Activated naive CD4-positive, alpha-beta T cell treated with anti-CD3 and anti-CD28 coated beads, Interleukin-2, amount 50 U/mL, for 24 hours (primary cell): ENCODE results near the gene RERE.
"Not testable (repeated sequence)": the region's sequence is repeated elsewhere in the genome, so short reads cannot be mapped to it uniquely, and the experiment has no call there.

Experiments used
- H3K27ac Mint-ChIP-seq: one replicate; pipeline ENCODE4 v1.8.0; 2021; ENCODE audit warnings: mild to moderate bottlenecking, mixed read lengths
- H3K27me3 Mint-ChIP-seq: one replicate; pipeline ENCODE4 v1.8.0; 2021; ENCODE audit warnings: mixed read lengths
- H3K36me3 Mint-ChIP-seq: one replicate; pipeline ENCODE4 v1.8.0; 2021; ENCODE audit warnings: mixed read lengths
- H3K4me1 Mint-ChIP-seq: one replicate; pipeline ENCODE4 v1.8.0; 2021; ENCODE audit warnings: mixed read lengths
- H3K4me3 Mint-ChIP-seq: one replicate; pipeline ENCODE4 v1.8.0; 2021; ENCODE audit warnings: mild to moderate bottlenecking, mixed read lengths
- H3K9me3 Mint-ChIP-seq: one replicate; pipeline ENCODE4 v1.8.0; 2021; ENCODE audit warnings: mixed read lengths

The RERE gene

GRCh38 chr1:8448505-8448904 lies 368.9 kb downstream of the RERE start:
- H3K4me3 Mint-ChIP-seq: peak overlapping the region; percentile 30
- H3K4me1 Mint-ChIP-seq, H3K27me3 Mint-ChIP-seq, H3K9me3 Mint-ChIP-seq, H3K27ac Mint-ChIP-seq: not testable (repeated sequence)
- H3K36me3 Mint-ChIP-seq: peaks cover 14% of the 10 kb centered on the region

DNA sequence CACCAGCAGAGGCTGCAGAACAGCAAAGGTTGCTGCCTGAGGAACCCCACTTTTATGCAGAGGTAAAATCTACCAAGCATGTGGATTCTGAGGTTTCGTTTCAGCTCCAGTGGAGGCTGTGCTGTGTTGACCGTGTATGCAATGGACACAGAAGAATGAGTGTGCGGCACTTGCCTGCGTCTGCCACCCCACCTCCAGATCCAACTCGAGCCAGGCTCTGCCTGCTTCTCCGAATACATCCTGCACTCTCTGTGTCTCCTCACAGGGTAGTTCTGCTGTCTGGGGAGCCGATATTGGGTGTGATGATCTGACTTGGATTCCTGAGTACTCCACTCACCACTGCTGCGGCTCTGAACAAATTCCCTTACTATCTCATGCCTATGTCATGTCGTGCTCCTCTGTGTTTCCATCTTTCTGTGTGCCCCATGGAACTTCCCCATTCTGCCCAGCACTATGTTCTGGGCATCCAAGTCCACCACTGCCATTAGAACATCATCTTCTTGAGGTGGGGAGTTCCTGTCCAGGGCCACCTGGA lies 369.8 kb downstream of the RERE start:
- H3K9me3 Mint-ChIP-seq: peaks cover 2% of the 10 kb centered on the region
- peaks cover 16% of the 10 kb centered on the region for H3K36me3 Mint-ChIP-seq
- no peak overlapping the region for H3K4me3 Mint-ChIP-seq
- no peak overlapping the region for H3K27ac Mint-ChIP-seq
- no peaks in the 10 kb centered on the region for H3K27me3 Mint-ChIP-seq
- H3K4me1 Mint-ChIP-seq: peaks cover 9% of the 10 kb centered on the region

DNA sequence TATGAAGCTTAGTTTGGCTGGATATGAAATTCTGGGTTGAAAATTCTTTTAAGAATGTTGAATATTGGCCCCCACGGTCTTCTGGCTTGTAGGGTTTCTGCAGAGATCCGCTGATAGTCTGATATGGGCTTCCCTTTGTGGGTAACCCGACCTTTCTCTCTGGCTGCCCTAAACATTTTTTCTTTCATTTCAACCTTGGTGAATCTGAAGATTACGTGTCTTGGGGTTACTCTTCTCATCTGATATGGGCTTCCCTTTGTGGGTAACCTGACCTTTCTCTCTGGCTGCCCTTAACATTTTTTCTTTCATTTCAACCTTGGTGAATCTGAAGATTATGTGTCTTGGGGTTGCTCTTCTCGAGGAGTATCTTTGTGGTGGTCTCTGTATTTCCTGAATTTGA lies 371.3 kb downstream of the RERE start:
- Mint-ChIP-seq H3K27ac (peak overlapping the region; percentile 25), H3K36me3 (peaks cover 19% of the 10 kb centered on the region)
- H3K4me3 Mint-ChIP-seq, H3K9me3 Mint-ChIP-seq, H3K27me3 Mint-ChIP-seq, H3K4me1 Mint-ChIP-seq: not testable (repeated sequence)

- peaks cover 16% of the 10 kb centered on the region for H3K36me3 Mint-ChIP-seq
Observed at GRCh38 chr1:8443558-8444194, 373.8 kb downstream of the RERE start.

DNA sequence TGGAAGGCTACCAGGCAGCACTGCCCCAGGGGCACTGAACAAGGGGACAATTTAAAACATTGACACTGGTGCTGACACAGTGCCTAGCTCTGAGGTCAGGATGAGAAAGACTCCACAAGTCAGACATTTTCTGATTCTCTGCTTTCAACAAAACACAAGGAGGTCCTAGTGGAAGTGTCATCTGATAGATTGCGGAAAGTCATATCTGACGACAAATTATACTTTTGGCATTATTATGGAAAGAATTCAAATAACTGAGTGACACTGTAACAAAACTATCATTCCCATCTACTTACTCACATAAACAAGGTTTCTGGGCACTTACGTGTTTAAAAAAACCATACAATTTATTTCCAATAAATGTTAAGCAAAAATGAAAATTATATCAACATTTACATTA lies 376.0 kb downstream of the RERE start:
- H3K36me3 Mint-ChIP-seq: peaks cover 13% of the 10 kb centered on the region
- H3K27me3 Mint-ChIP-seq: no peaks in the 10 kb centered on the region
- H3K9me3 Mint-ChIP-seq: peaks cover 6% of the 10 kb centered on the region
- H3K4me1 Mint-ChIP-seq: peaks cover 20% of the 10 kb centered on the region
- H3K4me3 Mint-ChIP-seq: no peak overlapping the region
- H3K27ac Mint-ChIP-seq: no peak overlapping the region

More at GRCh38 chr1:8443558-8444194, 373.8 kb downstream of the RERE start:
- Mint-ChIP-seq H3K27me3 (no peaks in the 10 kb centered on the region), H3K9me3 (peaks cover 6% of the 10 kb centered on the region), H3K4me3 (no peak overlapping the region), H3K27ac (no peak overlapping the region), H3K4me1 (peaks cover 22% of the 10 kb centered on the region)

DNA sequence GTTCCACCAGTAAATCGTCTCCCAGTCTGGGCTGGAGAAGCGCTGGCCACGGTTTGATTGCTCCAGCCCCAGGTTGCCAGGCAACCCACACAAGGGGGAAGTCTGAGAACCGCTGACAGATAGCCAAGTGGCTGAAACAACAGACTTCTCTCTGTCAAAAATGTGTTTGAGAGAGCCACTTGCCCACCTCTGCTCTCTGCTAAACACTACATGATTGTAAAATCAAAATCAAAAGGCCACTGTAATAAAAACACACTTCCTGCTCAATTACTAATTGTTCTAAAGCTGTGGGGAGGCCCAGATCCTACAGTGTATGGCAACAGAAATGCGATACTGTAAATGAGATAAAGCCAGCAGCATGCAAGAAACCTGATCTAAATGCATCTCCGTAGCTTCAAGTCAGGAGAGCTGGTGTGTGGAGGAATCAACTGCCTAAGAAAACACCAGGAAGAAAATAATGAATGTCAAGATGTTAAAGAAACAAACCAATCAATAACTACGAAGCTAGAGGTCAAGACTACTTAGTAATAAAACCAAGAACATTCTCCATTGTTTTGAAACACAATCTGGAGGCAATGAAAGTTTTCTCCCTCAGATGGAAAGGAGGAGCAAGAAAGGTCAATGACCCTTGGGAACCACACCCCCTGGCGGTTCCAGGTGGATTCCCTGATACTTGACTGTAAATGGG lies 378.3 kb downstream of the RERE start:
- H3K36me3 Mint-ChIP-seq: peaks cover 7% of the 10 kb centered on the region
- H3K4me3 Mint-ChIP-seq: no peak overlapping the region
- H3K4me1 Mint-ChIP-seq: peaks cover 25% of the 10 kb centered on the region
- H3K27ac Mint-ChIP-seq: peak overlapping the region; percentile 70
- H3K9me3 Mint-ChIP-seq: peaks cover 6% of the 10 kb centered on the region
- no peaks in the 10 kb centered on the region for H3K27me3 Mint-ChIP-seq

DNA sequence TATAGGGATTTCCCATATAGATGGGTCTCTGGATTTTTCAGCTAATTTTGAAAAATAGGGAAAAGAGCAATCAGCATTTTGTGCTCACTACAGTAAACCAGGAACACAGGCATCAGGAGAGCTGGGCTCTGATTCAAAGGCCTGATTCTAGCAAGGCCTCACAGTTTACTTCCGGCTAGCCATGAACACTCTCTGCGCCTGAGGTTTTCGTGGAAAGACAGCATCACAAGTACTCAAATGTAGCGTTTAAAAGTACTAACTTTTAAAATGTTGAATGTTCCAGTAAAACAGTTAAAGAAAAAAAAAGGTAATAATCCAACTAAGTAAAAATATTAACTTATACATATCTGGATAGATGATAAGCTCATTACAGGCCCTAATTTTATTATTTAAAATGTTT lies 379.0 kb downstream of the RERE start:
- H3K4me3 Mint-ChIP-seq: no peak overlapping the region
- peaks cover 6% of the 10 kb centered on the region for H3K9me3 Mint-ChIP-seq
- H3K27me3 Mint-ChIP-seq: no peaks in the 10 kb centered on the region
- peak overlapping the region; percentile 59 for H3K27ac Mint-ChIP-seq
- peaks cover 7% of the 10 kb centered on the region for H3K36me3 Mint-ChIP-seq
- peaks cover 29% of the 10 kb centered on the region for H3K4me1 Mint-ChIP-seq

DNA sequence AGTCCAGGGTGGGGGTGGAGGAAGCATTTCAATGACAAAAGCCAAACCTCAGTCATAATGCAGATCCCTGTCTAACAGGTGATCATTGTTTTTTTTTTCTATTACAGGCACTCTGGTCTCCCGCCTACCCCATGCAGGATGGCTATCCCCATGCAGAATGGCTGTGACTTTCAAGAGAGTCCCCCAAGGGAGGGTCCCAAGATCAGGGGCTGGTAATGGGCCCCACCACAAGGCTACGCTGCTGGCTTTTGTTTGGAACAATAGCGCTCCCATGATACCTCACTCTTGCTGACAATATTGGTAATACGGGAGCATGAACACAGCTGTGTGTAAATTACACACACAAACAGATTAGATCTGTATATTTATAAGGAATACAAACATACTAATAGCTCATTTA lies 380.1 kb downstream of the RERE start:
- Mint-ChIP-seq H3K27ac (no peak overlapping the region), H3K9me3 (peaks cover under 1% of the 10 kb centered on the region), H3K4me1 (peaks cover 36% of the 10 kb centered on the region), H3K4me3 (no peak overlapping the region), H3K36me3 (peaks cover 2% of the 10 kb centered on the region), H3K27me3 (no peaks in the 10 kb centered on the region)

- peaks cover 2% of the 10 kb centered on the region for H3K36me3 Mint-ChIP-seq
- H3K4me1 Mint-ChIP-seq: peaks cover 52% of the 10 kb centered on the region
- H3K9me3 Mint-ChIP-seq: no peaks in the 10 kb centered on the region
- no peak overlapping the region for H3K27ac Mint-ChIP-seq
- H3K4me3 Mint-ChIP-seq: no peak overlapping the region
- no peaks in the 10 kb centered on the region for H3K27me3 Mint-ChIP-seq
Observed at GRCh38 chr1:8435569-8436071, 381.8 kb downstream of the RERE start.

DNA sequence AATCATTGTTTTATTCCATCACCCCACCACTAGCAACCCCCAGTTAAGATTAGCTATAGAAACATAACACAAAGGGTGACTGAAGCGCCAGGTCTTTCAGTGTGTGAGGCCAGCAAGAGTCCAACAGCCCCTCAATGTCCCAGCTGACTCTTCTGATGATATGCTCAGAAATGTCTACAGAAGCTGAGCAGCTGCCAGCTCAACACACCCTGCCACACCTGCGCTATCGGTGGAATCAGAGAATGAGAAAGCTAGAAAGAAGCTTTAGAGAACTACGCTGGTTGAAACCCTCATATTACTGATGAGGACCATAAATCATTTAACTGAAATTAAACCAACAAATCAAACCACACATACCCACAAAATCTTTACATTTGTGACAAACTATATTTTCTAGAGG lies 383.3 kb downstream of the RERE start:
- H3K9me3 Mint-ChIP-seq: no peaks in the 10 kb centered on the region
- peaks cover 59% of the 10 kb centered on the region for H3K4me1 Mint-ChIP-seq
- peaks cover 2% of the 10 kb centered on the region for H3K36me3 Mint-ChIP-seq
- no peak overlapping the region for H3K4me3 Mint-ChIP-seq
- H3K27me3 Mint-ChIP-seq: no peaks in the 10 kb centered on the region
- no peak overlapping the region for H3K27ac Mint-ChIP-seq

DNA sequence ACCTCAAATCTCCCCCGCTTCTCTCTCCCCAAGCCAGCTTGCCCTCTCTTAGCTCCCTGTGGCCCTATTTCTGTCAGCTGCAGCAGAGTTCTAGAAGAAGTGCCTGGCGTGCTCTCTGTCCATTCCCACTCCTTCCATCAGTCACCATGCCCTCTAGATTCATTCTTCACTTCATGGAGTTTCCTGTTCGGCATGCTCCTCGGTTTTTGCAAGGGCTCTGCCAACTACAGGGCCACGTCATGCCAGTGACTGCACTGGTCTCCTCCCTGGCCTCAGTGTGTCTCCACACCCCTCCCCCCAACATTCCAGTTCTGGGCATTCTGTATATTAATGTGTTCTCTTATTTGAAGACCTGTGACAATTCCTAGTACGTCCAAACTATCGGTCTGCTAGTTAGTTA lies 385.7 kb downstream of the RERE start:
- Mint-ChIP-seq H3K27me3 (no peaks in the 10 kb centered on the region), H3K4me1 (peaks cover 71% of the 10 kb centered on the region), H3K9me3 (no peaks in the 10 kb centered on the region), H3K27ac (peak overlapping the region; percentile 19), H3K4me3 (no peak overlapping the region), H3K36me3 (no peaks in the 10 kb centered on the region)

- no peaks in the 10 kb centered on the region for H3K9me3 Mint-ChIP-seq
Observed at GRCh38 chr1:8431019-8431418, 386.4 kb downstream of the RERE start.

GRCh38 chr1:8430476-8430875 lies 387.0 kb downstream of the RERE start:
- no peaks in the 10 kb centered on the region for H3K36me3 Mint-ChIP-seq
- peaks cover 82% of the 10 kb centered on the region for H3K4me1 Mint-ChIP-seq
- H3K27me3 Mint-ChIP-seq: no peaks in the 10 kb centered on the region
- peak overlapping the region; percentile 92 for H3K27ac Mint-ChIP-seq
- no peak overlapping the region for H3K4me3 Mint-ChIP-seq
- H3K9me3 Mint-ChIP-seq: no peaks in the 10 kb centered on the region

More at GRCh38 chr1:8431019-8431418, 386.4 kb downstream of the RERE start:
- peak overlapping the region; percentile 59 for H3K4me3 Mint-ChIP-seq
- peak overlapping the region; percentile 93 for H3K27ac Mint-ChIP-seq
- H3K36me3 Mint-ChIP-seq: no peaks in the 10 kb centered on the region
- H3K4me1 Mint-ChIP-seq: peaks cover 79% of the 10 kb centered on the region
- no peaks in the 10 kb centered on the region for H3K27me3 Mint-ChIP-seq

- no peaks in the 10 kb centered on the region for H3K27me3 Mint-ChIP-seq
- peak overlapping the region; percentile 81 for H3K27ac Mint-ChIP-seq
- H3K4me3 Mint-ChIP-seq: peak overlapping the region; percentile 9
Observed at GRCh38 chr1:8429549-8430110, 387.8 kb downstream of the RERE start.

GRCh38 chr1:8428441-8428840 lies 389.0 kb downstream of the RERE start:
- Mint-ChIP-seq H3K4me1 (peaks cover 85% of the 10 kb centered on the region), H3K27me3 (no peaks in the 10 kb centered on the region), H3K27ac (peak overlapping the region; percentile 88), H3K4me3 (no peak overlapping the region), H3K36me3 (peaks cover 3% of the 10 kb centered on the region), H3K9me3 (no peaks in the 10 kb centered on the region)

More at GRCh38 chr1:8429549-8430110, 387.8 kb downstream of the RERE start:
- peaks cover 85% of the 10 kb centered on the region for H3K4me1 Mint-ChIP-seq
- no peaks in the 10 kb centered on the region for H3K9me3 Mint-ChIP-seq
- no peaks in the 10 kb centered on the region for H3K36me3 Mint-ChIP-seq

DNA sequence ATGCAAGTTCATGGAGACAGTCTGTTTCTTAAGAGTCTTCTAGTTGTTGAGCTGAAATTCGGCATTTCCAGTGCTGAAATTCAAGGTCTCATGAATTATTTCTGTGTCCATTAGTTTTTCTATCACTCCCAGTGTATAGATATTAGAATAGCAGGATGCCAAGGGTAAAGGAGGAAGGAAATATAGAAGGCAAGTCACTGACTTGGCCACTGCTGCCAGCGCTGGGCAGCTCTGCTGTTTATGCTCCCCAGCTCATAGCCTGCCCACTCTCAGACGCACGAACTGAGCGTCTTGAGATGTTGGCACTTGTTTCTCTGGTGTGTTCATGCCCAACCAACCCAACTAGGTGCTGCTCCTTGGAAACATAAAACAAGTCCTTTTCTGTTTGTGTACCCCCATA lies 389.5 kb downstream of the RERE start:
- Mint-ChIP-seq H3K36me3 (peaks cover 3% of the 10 kb centered on the region), H3K4me1 (peaks cover 82% of the 10 kb centered on the region), H3K27ac (peak overlapping the region; percentile 88), H3K9me3 (no peaks in the 10 kb centered on the region), H3K27me3 (no peaks in the 10 kb centered on the region), H3K4me3 (peak overlapping the region; percentile 6)
